MG63 (cell line): ENCODE data around the gene RCAN3. TPM values are rescaled to one million over a fixed set of nuclear protein-coding genes. Genes with fewer than 3 reads are reported as not detected.
A peak's percentile ranks its signal among the peaks of the same experiment; 100 is the strongest.

ENCODE experiments used
- DNase-seq: peaks from one replicate; pipeline ENCODE4 v3.0.0-alpha.2; 2020
- H3K27me3 ChIP-seq: fragments of 250-450 bp; sonication (Bioruptor Pico); 2 replicates; pipeline ENCODE4 v1.5.1; 2020; ENCODE audit warnings: mild to moderate bottlenecking, moderate library complexity
- H3K36me3 ChIP-seq: fragments of 250-450 bp; sonication (Bioruptor Pico); 2 replicates; pipeline ENCODE4 v1.5.1; 2020; ENCODE audit warnings: mild to moderate bottlenecking, moderate library complexity
- H3K4me3 ChIP-seq: fragments of 250-450 bp; sonication (Bioruptor Pico); 2 replicates; pipeline ENCODE4 v1.5.1; 2020; ENCODE audit warnings: mild to moderate bottlenecking, moderate library complexity
- H3K9me3 ChIP-seq: fragments of 250-450 bp; sonication (Bioruptor Pico); 2 replicates; pipeline ENCODE4 v1.5.1; 2020; ENCODE audit warnings: mild to moderate bottlenecking, moderate library complexity
- total RNA-seq: library from RNA; depleted of rRNA; stranded (reverse); fragments of >200 nt; shearing (Covaris generic); gene quantifications from 2 replicates; pipeline ENCODE4 v1.2.3, GENCODE V29; 2014; ENCODE audit warnings: low replicate concordance; rRNA removed

The RCAN3 gene
- total RNA-seq, 1 experiment from 2014 or later: 3.4 TPM

DNA sequence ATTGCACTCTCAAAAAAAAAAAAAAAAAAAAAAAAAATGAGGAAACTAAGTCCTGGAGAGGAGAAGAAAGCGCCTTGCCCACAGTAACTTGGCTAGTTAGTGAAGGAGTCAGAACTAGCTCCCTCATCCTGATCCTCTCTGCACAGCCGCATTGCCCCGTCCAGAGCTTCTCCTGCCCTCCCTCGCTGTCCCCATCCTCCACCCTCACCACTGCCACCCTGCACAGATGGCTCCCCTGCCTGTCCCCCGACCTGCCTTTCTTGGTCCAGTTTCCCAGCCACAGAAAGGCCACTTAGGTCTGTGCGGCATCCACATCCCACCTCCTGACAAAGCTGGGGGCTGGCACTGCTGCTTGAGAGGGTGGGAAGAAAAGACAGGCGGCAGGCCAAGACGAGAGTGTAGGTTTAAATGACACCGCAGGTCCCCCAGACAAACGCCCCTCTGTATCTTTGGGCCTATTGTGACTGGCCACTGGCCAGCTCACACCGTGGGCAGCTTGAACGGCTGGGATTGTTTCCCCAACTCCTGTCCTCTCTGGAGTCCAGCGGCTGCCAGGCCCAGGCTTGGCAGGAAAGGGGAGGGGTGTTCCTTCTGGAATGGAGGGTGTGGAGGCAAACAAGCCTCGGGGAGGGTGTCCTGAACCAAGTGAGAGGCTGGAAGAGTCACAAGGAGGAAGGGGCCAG lies 73.4 kb downstream of the RCAN3 start:
- H3K4me3 ChIP-seq: no peak overlapping the region
- no peaks in the 10 kb centered on the region for H3K36me3 ChIP-seq
- no peaks in the 10 kb centered on the region for H3K27me3 ChIP-seq
- no peaks in the 10 kb centered on the region for H3K9me3 ChIP-seq
- no peak for DNase-seq

DNA sequence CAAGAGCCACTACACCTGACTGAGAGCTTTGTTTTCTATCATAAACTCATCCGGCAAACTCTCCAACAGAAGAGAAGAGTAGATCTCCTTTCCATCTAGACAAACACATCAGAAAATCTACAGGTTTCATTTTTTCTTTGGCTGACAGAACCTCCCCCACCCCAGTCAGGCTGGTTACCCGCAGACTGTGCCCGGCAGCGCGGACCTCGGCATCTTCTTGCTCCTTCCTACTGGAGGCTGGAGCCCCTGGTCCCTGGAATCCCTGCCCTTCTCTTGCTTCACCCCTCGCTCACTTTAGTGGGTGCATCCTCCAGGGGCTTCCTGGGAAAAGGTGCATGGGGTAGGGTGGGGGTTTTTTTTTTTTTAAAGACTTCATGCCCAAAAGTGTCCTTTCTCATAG lies 76.2 kb downstream of the RCAN3 start:
- no peak for DNase-seq
- H3K9me3 ChIP-seq: no peaks in the 10 kb centered on the region
- H3K36me3 ChIP-seq: no peaks in the 10 kb centered on the region
- H3K4me3 ChIP-seq: no peak overlapping the region
- no peaks in the 10 kb centered on the region for H3K27me3 ChIP-seq

DNA sequence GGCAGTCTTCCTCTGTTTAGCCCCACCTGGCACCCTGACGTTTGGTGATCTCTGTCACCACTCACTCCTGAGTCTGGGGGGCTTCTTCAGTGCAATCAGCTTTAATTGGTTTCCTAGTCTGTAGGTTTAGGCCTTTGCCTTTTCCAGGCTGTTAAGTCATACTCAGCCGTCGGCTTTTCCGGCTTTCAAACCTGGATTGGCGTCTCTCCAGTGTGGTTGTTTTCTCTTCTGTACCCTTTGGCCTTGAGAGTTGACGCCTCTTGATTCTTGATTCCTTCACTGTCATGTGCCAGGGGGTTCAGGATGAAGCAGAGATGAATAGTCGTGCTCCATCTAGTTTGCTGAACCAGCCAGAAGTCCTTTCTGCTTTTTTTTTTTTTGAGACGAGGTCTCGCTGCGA lies 78.1 kb downstream of the RCAN3 start:
- no peaks in the 10 kb centered on the region for H3K9me3 ChIP-seq
- DNase-seq: no peak
- no peaks in the 10 kb centered on the region for H3K36me3 ChIP-seq
- H3K27me3 ChIP-seq: 0 out of 2 replicates have a peak, but pooled peaks cover 2% of the 10 kb centered on the region
- H3K4me3 ChIP-seq: no peak overlapping the region

DNA sequence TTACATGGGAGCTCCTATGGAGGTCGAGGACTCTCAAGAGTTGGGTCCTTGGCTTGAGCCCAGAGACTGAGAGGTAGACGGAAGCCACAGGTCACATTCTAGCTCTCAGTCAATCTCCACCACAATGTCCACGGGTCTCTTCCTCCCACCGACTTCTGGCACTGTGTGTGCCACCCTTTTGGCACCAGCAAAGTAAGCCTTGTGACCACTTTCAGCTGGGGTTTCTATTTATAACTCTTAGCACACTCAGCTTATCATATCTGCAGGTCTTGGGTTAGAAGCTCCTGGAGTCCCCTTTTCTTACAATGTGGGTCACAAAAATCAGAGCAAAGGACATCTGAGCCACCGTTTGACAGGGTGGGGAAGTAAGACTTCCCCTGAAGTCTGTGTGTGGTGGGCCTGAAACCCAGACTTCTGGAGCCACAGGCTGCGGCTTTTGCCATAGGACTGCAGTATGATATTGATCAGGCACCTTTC lies 81.6 kb downstream of the RCAN3 start:
- Histone ChIP-seq H3K9me3 (no peaks in the 10 kb centered on the region), H3K4me3 (no peak overlapping the region), H3K36me3 (no peaks in the 10 kb centered on the region), H3K27me3 (0 out of 2 replicates have a peak, but pooled peaks cover 3% of the 10 kb centered on the region)
- no peak for DNase-seq

DNA sequence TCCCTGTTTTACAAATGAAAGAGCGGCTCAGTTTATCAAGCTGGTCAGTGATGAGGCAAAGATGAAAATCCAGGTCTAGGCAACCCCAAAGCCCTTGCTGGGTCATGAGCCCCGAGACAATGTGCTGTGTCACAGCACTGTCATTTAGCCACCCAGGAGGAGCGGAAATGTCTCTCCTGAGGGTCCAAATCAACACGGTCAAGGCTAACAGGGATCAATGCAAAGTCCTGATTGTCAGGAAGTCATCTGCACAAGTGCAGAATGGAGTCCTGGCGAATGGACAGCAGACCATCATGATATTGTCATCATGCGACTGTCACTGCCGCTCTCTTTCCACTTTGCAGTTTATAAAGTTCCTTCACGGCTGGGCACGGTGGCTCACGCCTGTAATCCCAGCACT lies 83.5 kb downstream of the RCAN3 start:
- 0 out of 2 replicates have a peak, but pooled peaks cover 3% of the 10 kb centered on the region for H3K27me3 ChIP-seq
- no peak for DNase-seq
- H3K4me3 ChIP-seq: no peak overlapping the region
- no peaks in the 10 kb centered on the region for H3K36me3 ChIP-seq
- H3K9me3 ChIP-seq: no peaks in the 10 kb centered on the region

DNA sequence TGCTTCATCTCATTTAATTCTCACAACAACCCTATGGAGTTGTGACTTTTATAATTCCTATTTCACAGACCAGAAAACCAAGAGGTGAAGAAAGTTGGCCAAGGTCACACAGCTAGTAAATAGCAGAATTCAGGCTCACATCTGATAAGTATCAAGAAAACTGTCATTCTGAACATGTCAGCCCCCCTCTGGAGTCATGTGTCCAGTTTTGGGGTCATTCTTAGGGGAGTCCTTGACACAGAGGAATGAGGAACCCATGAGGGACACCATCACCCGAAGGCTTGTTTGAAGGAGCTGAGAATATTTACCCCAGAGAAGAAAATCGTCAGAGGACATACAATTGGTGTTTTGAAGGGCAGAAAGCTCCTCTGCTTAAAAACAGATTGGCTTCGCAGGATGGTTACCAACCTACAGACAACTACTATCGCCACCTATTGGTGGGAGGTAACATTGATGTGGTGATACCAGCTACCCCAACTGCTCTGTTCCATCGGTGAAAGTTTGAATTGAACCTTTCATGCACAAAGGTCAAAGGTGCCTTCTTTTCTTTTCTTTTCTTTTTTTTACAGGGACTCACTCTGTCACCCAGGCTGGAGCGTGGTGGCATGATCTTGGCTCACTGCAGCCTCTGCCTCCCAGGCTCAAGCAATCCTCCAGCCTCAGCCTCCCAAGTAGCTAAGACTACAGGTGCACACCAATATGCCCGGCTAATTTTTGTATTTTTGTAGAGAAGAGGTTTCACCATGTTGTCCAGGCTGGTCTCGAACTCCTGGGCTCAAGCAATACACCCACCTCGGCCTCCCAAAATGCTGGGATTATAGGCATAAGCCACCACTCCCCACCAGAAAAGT lies 84.6 kb downstream of the RCAN3 start:
- peak; percentile 11 for DNase-seq
- H3K4me3 ChIP-seq: no peak overlapping the region
- no peaks in the 10 kb centered on the region for H3K36me3 ChIP-seq
- 0 out of 2 replicates have a peak, but pooled peaks cover 3% of the 10 kb centered on the region for H3K27me3 ChIP-seq
- no peaks in the 10 kb centered on the region for H3K9me3 ChIP-seq

DNA sequence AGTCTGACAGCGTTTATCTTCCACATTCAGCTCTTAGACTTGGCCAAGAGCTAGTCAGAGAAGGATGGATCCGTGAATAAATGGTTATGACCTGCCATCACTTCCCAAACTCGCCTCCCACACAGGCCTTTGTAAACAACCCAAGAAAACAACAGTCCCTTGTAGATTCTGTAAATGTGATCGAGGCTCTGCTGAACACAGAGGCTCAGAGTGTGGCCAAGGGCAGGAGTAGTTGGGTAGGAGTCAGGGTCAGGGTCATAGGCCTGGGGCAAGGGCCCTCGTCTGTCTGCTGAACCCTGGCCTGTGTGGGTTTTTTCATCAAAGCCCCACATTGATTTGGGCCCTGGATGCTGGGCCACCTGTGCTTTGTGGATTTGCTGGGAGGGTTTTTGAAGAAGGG lies 85.9 kb downstream of the RCAN3 start:
- Histone ChIP-seq H3K9me3 (no peaks in the 10 kb centered on the region), H3K27me3 (0 out of 2 replicates have a peak, but pooled peaks cover 3% of the 10 kb centered on the region), H3K36me3 (no peaks in the 10 kb centered on the region), H3K4me3 (no peak overlapping the region)
- DNase-seq: no peak

DNA sequence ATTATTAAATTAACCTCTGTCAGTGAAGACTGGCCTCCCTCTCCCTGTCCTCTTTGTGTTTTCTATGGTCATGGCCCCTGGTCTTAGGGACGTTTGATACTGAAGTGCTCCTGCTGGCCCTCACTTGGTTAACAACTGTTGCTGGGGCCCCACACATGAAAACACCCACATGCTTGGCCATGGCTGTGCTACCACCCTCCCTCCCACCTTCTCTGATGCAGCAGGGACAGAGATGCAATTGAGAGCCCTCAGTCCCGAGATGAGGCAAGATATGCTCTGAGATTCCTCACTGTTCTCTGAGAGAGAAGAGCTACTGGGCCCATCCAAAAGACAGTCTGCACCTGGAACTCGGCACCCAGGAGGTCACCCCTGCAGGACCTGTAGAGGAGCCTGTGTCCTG lies 86.6 kb downstream of the RCAN3 start:
- H3K36me3 ChIP-seq: no peaks in the 10 kb centered on the region
- no peaks in the 10 kb centered on the region for H3K9me3 ChIP-seq
- H3K27me3 ChIP-seq: 0 out of 2 replicates have a peak, but pooled peaks cover 3% of the 10 kb centered on the region
- no peak for DNase-seq
- no peak overlapping the region for H3K4me3 ChIP-seq

Other genes with a start within 250 kb of the RCAN3 start
- gene GRHL3, start 183.5 kb upstream of the RCAN3 start, total RNA-seq: not detected in 2 replicates
- gene STPG1, start 89.1 kb upstream of the RCAN3 start, total RNA-seq: 5.7 and 7.2 TPM in 2 replicates
- 44.1 and 45.5 TPM in 2 replicates for gene NIPAL3, start 87.0 kb upstream of the RCAN3 start, total RNA-seq
- gene NCMAP, start 53.3 kb downstream of the RCAN3 start, total RNA-seq: not detected in 2 replicates
- 18.1 and 22.6 TPM in 2 replicates for gene SRRM1, start 140.5 kb downstream of the RCAN3 start, total RNA-seq
- 348 and 588 TPM in 2 replicates for gene CLIC4, start 242.6 kb downstream of the RCAN3 start, total RNA-seq